Keratinocyte (primary cell): ENCODE data around the gene MRM2.

Experiments used
- CTCF ChIP-seq, 3 experiments: IDR thresholded peaks in 1 of 3; conservative IDR thresholded peaks in 1 of 3; optimal IDR thresholded peaks in 1 of 3; 2 replicates in 2 of 3; 3 replicates in 1 of 3; pipeline versions ENCODE3 to v1.5.1; 2011; ENCODE audit warnings: low read length in 3 of 3, mild to moderate bottlenecking in 3 of 3, moderate library complexity in 2 of 3, control low read depth in 1 of 3, inconsistent platforms in 1 of 3; ENCODE audit not compliant: insufficient read depth in 2 of 3; ENCODE audit errors: extremely low read depth in 1 of 3
- EZH2 ChIP-seq: IDR thresholded peaks from one replicate; pipeline ENCODE4 v1.6.1; 2012; ENCODE audit warnings: inconsistent platforms, mild to moderate bottlenecking, low read length, moderate library complexity

GRCh38 chr7:2281541-2281940 lies 39.5 kb upstream of the MRM2 start:
- no peak for TF ChIP-seq CTCF (optimal IDR thresholded peaks at IDR 0.05 in 1 of 3, IDR thresholded peaks at IDR 0.05 in 1 of 3, conservative IDR thresholded peaks at IDR 0.05 in 1 of 3; ENCODE audit: extremely low read depth in 1 of 3, insufficient read depth in 2 of 3, low read length in 3 of 3)
- TF ChIP-seq EZH2, result no peak
